ENCODE data around the gene BPIFA1. TPM values are rescaled to one million over a fixed set of nuclear protein-coding genes. Genes with fewer than 3 reads are reported as not detected.

BPIFA1 gene
- total RNA-seq, 2 experiments from 2014 or later, result not detected

GRCh38 chr20:33276303-33277113 is 40.7 kb downstream of the BPIFA1 start:
- ChIA-PET CTCF (no interaction called here), POLR2A (no interaction called here)

GRCh38 chr20:33277471-33278441 is 42.0 kb downstream of the BPIFA1 start:
- POLR2A ChIA-PET, result no interaction called here
- CTCF ChIA-PET, result no interaction called here

GRCh38 chr20:33278700-33279099 is 42.9 kb downstream of the BPIFA1 start:
- POLR2A ChIA-PET, result no interaction called here
- CTCF ChIA-PET, result no interaction called here

GRCh38 chr20:33279261-33279910 is 43.6 kb downstream of the BPIFA1 start:
- ChIA-PET POLR2A (no interaction called here), CTCF (no interaction called here)

- ChIA-PET CTCF (no interaction called here), POLR2A (no interaction called here)
Observed at GRCh38 chr20:33280000-33280680, 44.3 kb downstream of the BPIFA1 start.

GRCh38 chr20:33280775-33281174 is 45.0 kb downstream of the BPIFA1 start:
- CTCF ChIA-PET, result no interaction called here
- POLR2A ChIA-PET, result no interaction called here

GRCh38 chr20:33281550-33282146 is 45.9 kb downstream of the BPIFA1 start:
- ChIA-PET CTCF (interaction anchor here (0.7 to 1.8 kb wide), 3 partner anchors 10 to 19 kb away, joined by 3 to 5 read pairs (median 4); no protein-coding TSS in a partner anchor), POLR2A (interaction anchor here (0.5 kb wide), 1 partner anchor 858 kb away, joined by 5 read pairs; no protein-coding TSS in a partner anchor)

- ChIA-PET POLR2A (interaction anchor here (0.5 kb wide), 1 partner anchor 857 kb away, joined by 5 read pairs; no protein-coding TSS in a partner anchor), CTCF (interaction anchor here (1.3 to 1.8 kb wide), 2 partner anchors 9 to 17 kb away, joined by 4 to 5 read pairs; no protein-coding TSS in a partner anchor)
Observed at GRCh38 chr20:33282196-33282934, 46.6 kb downstream of the BPIFA1 start.

GRCh38 chr20:33282991-33283555 is 47.3 kb downstream of the BPIFA1 start, which contains the start of gene BPIFB1:
Gene BPIFB1, plus strand, starts transcription at chr20:33283214. Its CDS starts 2,860 bp downstream, at chr20:33286074.
- POLR2A ChIA-PET, result no interaction called here

GRCh38 chr20:33284284-33284683 is 48.5 kb downstream of the BPIFA1 start:
- CTCF ChIA-PET, result interaction anchor here (0.6 kb wide), 1 partner anchor 327 kb away, joined by 5 read pairs; no protein-coding TSS in a partner anchor
- POLR2A ChIA-PET, result no interaction called here

More at GRCh38 chr20:33282991-33283555, 47.3 kb downstream of the BPIFA1 start, which contains the start of gene BPIFB1:
- CTCF ChIA-PET, result interaction anchor here (0.8 to 1.8 kb wide), 2 partner anchors 9 to 16 kb away, joined by 3 to 4 read pairs; no protein-coding TSS in a partner anchor

- ChIA-PET POLR2A (no interaction called here), CTCF (interaction anchor here (1.2 kb wide), 1 partner anchor 10 kb away, joined by 4 read pairs; no protein-coding TSS in a partner anchor)
Observed at GRCh38 chr20:33284937-33285336, 49.1 kb downstream of the BPIFA1 start.

- ChIA-PET POLR2A (no interaction called here), CTCF (interaction anchor here (1.2 to 1.4 kb wide), 2 partner anchors 8 to 11 kb away, joined by 3 to 4 read pairs; no protein-coding TSS in a partner anchor)
Observed at GRCh38 chr20:33285861-33286495, 50.2 kb downstream of the BPIFA1 start.

- ChIA-PET CTCF (interaction anchor here (0.6 to 1.1 kb wide), 2 partner anchors 73 to 1082 kb away, joined by 3 read pairs; no protein-coding TSS in a partner anchor), POLR2A (no interaction called here)
Observed at GRCh38 chr20:33287884-33288283, 52.1 kb downstream of the BPIFA1 start.

GRCh38 chr20:33290852-33291251 is 55.1 kb downstream of the BPIFA1 start:
- POLR2A ChIA-PET, result no interaction called here
- CTCF ChIA-PET, result interaction anchor here (1.0 kb wide), 1 partner anchor 9 kb away, joined by 5 read pairs; no protein-coding TSS in a partner anchor

GRCh38 chr20:33291416-33291815 is 55.6 kb downstream of the BPIFA1 start:
- CTCF ChIA-PET, result interaction anchor here (1.0 to 1.2 kb wide), 2 partner anchors 8 to 10 kb away, joined by 3 to 5 read pairs; partner anchors contain the start of gene BPIFB1

GRCh38 chr20:33291830-33292355 is 56.1 kb downstream of the BPIFA1 start:
- ChIA-PET POLR2A (no interaction called here), CTCF (interaction anchor here (0.7 to 1.2 kb wide), 4 partner anchors 9 to 493 kb away, joined by 3 to 5 read pairs (median 3); partner anchors contain the start of gene BPIFB1)

More at GRCh38 chr20:33291416-33291815, 55.6 kb downstream of the BPIFA1 start:
- POLR2A ChIA-PET, result no interaction called here
